Measurements from ENCODE around the gene RGS9. TPM values are rescaled to one million over a fixed set of nuclear protein-coding genes. Genes with fewer than 3 reads are reported as not detected.

RGS9 gene
- total RNA-seq, 2 donors from 2014 or later, result 3.0 to 4.9 TPM

GRCh38 chr17:65270499-65271253 lies 133.5 kb downstream of the RGS9 start:
- DNase-seq (no peak), ATAC-seq (no peak)
- intact Hi-C loops (cut with DNase I), result no loop called here

- DNase-seq, result no peak
- no peak for ATAC-seq
- intact Hi-C loops (cut with DNase I), result no loop called here
These were observed 134.1 kb downstream of the RGS9 start for GRCh38 chr17:65271296-65271695.

Other genes with a start within 250 kb of the RGS9 start
- 1 to 10 TPM; 3.7 to 9.6 TPM for gene LRRC37A3, start 217.9 kb upstream of the RGS9 start, total RNA-seq
- 10 to 100 TPM; 24.6 to 25.9 TPM for gene GNA13, start 80.6 kb upstream of the RGS9 start, total RNA-seq

All from left cardiac atrium (tissue), 4 donors.